K562 (cell line): ENCODE data around the gene S100A10. TPM values are rescaled to one million over a fixed set of nuclear protein-coding genes. Genes with fewer than 3 reads are reported as not detected.

Experiments used
- ATAC-seq: fragments of 200-7000 bp; cut with Tn5 transposase; 3 replicates; pipeline ENCODE4 v1.9.1; 2020; ENCODE audit warnings: moderate library complexity
- BruUV-seq: library from RNA; stranded (reverse); fragments of 400-500 nt; replicated peaks from 2 replicates; lab custom pipeline; 2021; lab: Mats Ljungman, UMichigan
- CTCF ChIA-PET: fragments of 300-600 bp; formaldehyde crosslinking; extraction: SDS; loops from one replicate; lab custom pipeline; 2021; ENCODE audit warnings: low intra/inter-chr PET ratio; lab: Yijun Ruan, JAX
- POLR2A ChIA-PET: fragments of 300-600, 350-650 bp; sonication (Branson Sonifier 250); formaldehyde crosslinking; extraction: SDS; loops from one replicate; lab custom pipeline; 2021; ENCODE audit warnings: antibody characterized with exemption, inconsistent platforms; lab: Yijun Ruan, JAX
- DNase-seq, 4 experiments: peaks; one replicate each; pipeline versions ENCODE4 v3.0.0 to v3.0.0-alpha.2; 2011 to 2018; ENCODE audit warnings: low spot score in 3 of 4, mixed read lengths in 3 of 4; ENCODE audit errors: extremely low read depth in 1 of 4
- FAIRE-seq: peaks from 2 replicates; lab custom pipeline; 2011; peaks lifted over from hg19 to GRCh38; lab: Jason Lieb, UNC
- H2AFZ ChIP-seq: 2 replicates; pipeline ENCODE4 v1.6.0; 2011; ENCODE audit warnings: low read depth, low read length, control low read depth, inconsistent platforms
- H3K27ac ChIP-seq: fragments of 200-600 bp; 3 replicates; pipeline ENCODE4 v1.8.0; 2011; ENCODE audit warnings: low read depth, mild to moderate bottlenecking, control low read depth, inconsistent platforms, low read length, moderate library complexity, mixed read lengths; ENCODE audit errors: extremely low read depth
- H3K27me3 ChIP-seq, 2 experiments: fragments of 300-600 bp in 1 of 2; 2 replicates in 1 of 2; 3 replicates in 1 of 2; pipeline versions ENCODE4 v1.6.0 to v1.8.0; 2011; ENCODE audit warnings: inconsistent platforms in 2 of 2, low read length in 2 of 2, mild to moderate bottlenecking in 1 of 2, mixed read lengths in 1 of 2, moderate library complexity in 1 of 2; ENCODE audit not compliant: control insufficient read depth in 2 of 2, insufficient read depth in 2 of 2
- H3K36me3 ChIP-seq: fragments of 300-600 bp; 3 replicates; pipeline ENCODE4 v1.8.0; 2011; ENCODE audit warnings: mild to moderate bottlenecking, low read length, inconsistent platforms; ENCODE audit not compliant: control insufficient read depth, insufficient read depth
- H3K4me1 ChIP-seq, 2 experiments: fragments of 200-600 bp in 1 of 2; replicated peaks in 1 of 2; 2 replicates in 1 of 2; 3 replicates in 1 of 2; pipeline versions ENCODE4 v1.5.1 to v1.8.0; 2011; ENCODE audit warnings: inconsistent platforms in 2 of 2, low read length in 2 of 2, mild to moderate bottlenecking in 1 of 2, mixed read lengths in 1 of 2, moderate library complexity in 1 of 2; ENCODE audit not compliant: control insufficient read depth in 2 of 2, insufficient read depth in 2 of 2
- H3K4me2 ChIP-seq: 2 replicates; pipeline ENCODE4 v1.6.1; 2011; ENCODE audit warnings: low read length, control low read depth, inconsistent platforms, mixed read lengths; ENCODE audit not compliant: insufficient read depth
- H3K4me3 ChIP-seq: fragments of 200-600 bp; sonication (generic), shearing (Covaris generic); 2 replicates; pipeline ENCODE4 v1.5.1; 2016; ENCODE audit warnings: control low read depth, inconsistent platforms
- H3K79me2 ChIP-seq: fragments of 200-600 bp; 3 replicates; pipeline ENCODE4 v1.8.0; 2011; ENCODE audit warnings: low read length, inconsistent platforms; ENCODE audit not compliant: control insufficient read depth, insufficient read depth
- H3K9ac ChIP-seq, 2 experiments: 2 replicates each; pipeline versions ENCODE4 v1.6.0 to v1.6.1; 2011; ENCODE audit warnings: low read depth in 2 of 2, low read length in 2 of 2, control low read depth in 1 of 2, inconsistent platforms in 1 of 2, mild to moderate bottlenecking in 1 of 2, mixed read lengths in 1 of 2; ENCODE audit not compliant: insufficient read depth in 1 of 2
- H3K9me1 ChIP-seq: one replicate; pipeline ENCODE4 v1.6.0; 2011; ENCODE audit warnings: inconsistent platforms, mild to moderate bottlenecking, low read length, moderate library complexity; ENCODE audit not compliant: control insufficient read depth, insufficient read depth
- H3K9me3 ChIP-seq: replicated peaks from 2 replicates; pipeline ENCODE4 v1.5.1; 2011; ENCODE audit warnings: low read depth, low read length, inconsistent platforms; ENCODE audit not compliant: control insufficient read depth, insufficient read depth
- H4K20me1 ChIP-seq: replicated peaks from 2 replicates; pipeline ENCODE4 v1.6.1; 2011; ENCODE audit warnings: low read length, inconsistent platforms, mixed read lengths; ENCODE audit not compliant: control insufficient read depth, insufficient read depth
- BRCA1 ChIP-seq, 2 experiments: fragments of 450-650 bp in 1 of 2; sonication (generic) in 1 of 2; formaldehyde crosslinking in 1 of 2; IDR thresholded peaks; 2 replicates each; pipeline versions ENCODE4 v1.5.0 to v1.6.1; 2017 to 2020; ENCODE audit warnings: mild to moderate bottlenecking in 1 of 2, missing genetic modification reagents in 1 of 2
- CHD2 ChIP-seq: IDR thresholded peaks from 2 replicates; pipeline ENCODE4 v1.6.1; 2011; ENCODE audit warnings: low read depth, low read length
- DMBX1 ChIP-seq: fragments of 250-450 bp; sonication (Bioruptor Pico); IDR thresholded peaks from 2 replicates; pipeline ENCODE4 v1.8.0; 2022; ENCODE audit warnings: inconsistent platforms, mild to moderate bottlenecking, moderate library complexity, borderline replicate concordance
- ELF1 ChIP-seq: fragments of 200-800 bp; sonication (Bioruptor generic); IDR thresholded peaks from 2 replicates; pipeline ENCODE4 v1.6.1; 2016; ENCODE audit warnings: missing genetic modification characterization, missing compliant biosample characterization
- EWSR1 ChIP-seq: fragments of 450-650 bp; IDR thresholded peaks from 2 replicates; pipeline ENCODE4 v1.6.1; 2018; ENCODE audit warnings: borderline replicate concordance, mild to moderate bottlenecking, low read depth, moderate library complexity; ENCODE audit not compliant: partially characterized antibody
- LARP7 ChIP-seq: fragments of 450-650 bp; IDR thresholded peaks from 2 replicates; pipeline ENCODE4 v1.6.1; 2016
- LEF1 ChIP-seq: fragments of 450-650 bp; IDR thresholded peaks from 2 replicates; pipeline ENCODE4 v1.6.1; 2016; ENCODE audit warnings: mild to moderate bottlenecking
- MTA2 ChIP-seq: fragments of 450-650 bp; IDR thresholded peaks from 2 replicates; pipeline ENCODE4 v1.6.1; 2016; ENCODE audit warnings: low read depth
- MTA3 ChIP-seq: fragments of 450-650 bp; formaldehyde crosslinking; IDR thresholded peaks from 2 replicates; pipeline ENCODE4 v1.6.1; 2017; ENCODE audit warnings: mild to moderate bottlenecking, borderline replicate concordance
- NCOA1 ChIP-seq: fragments of 450-650 bp; IDR thresholded peaks from 2 replicates; pipeline ENCODE4 v1.6.1; 2016; ENCODE audit warnings: low read depth
- NR2C2 ChIP-seq, 2 experiments: fragments of 200-800 bp in 1 of 2; sonication (Bioruptor generic) in 1 of 2; sonication (generic) in 1 of 2; formaldehyde crosslinking in 1 of 2; IDR thresholded peaks; 2 replicates each; pipeline versions ENCODE4 v1.6.1 to v1.8.0; 2016 to 2022; ENCODE audit warnings: mild to moderate bottlenecking in 1 of 2, missing compliant biosample characterization in 1 of 2, missing genetic modification characterization in 1 of 2, missing genetic modification reagents in 1 of 2
- PHB ChIP-seq: fragments of 250-450 bp; sonication (Bioruptor Pico); IDR thresholded peaks from 2 replicates; pipeline ENCODE4 v1.5.0; 2021
- PHF20 ChIP-seq: fragments of 450-650 bp; IDR thresholded peaks from 2 replicates; pipeline ENCODE4 v1.6.1; 2018; ENCODE audit not compliant: partially characterized antibody
- RBFOX2 ChIP-seq: fragments of 200-400 bp; formaldehyde crosslinking; IDR thresholded peaks from 2 replicates; pipeline ENCODE4 v1.6.1; 2017; ENCODE audit warnings: low read depth, mild to moderate bottlenecking, low read length, moderate library complexity
- SIN3A ChIP-seq, 2 experiments: fragments of 150-350 bp in 1 of 2; IDR thresholded peaks; 2 replicates each; pipeline ENCODE4 v1.6.1; 2011 to 2016; ENCODE audit warnings: borderline replicate concordance in 2 of 2, low read depth in 2 of 2, low read length in 2 of 2, mild to moderate bottlenecking in 2 of 2, moderate library complexity in 2 of 2; ENCODE audit not compliant: control insufficient read depth in 1 of 2
- SPI1 ChIP-seq: IDR thresholded peaks from 2 replicates; pipeline ENCODE4 v1.6.1; 2011; ENCODE audit warnings: low read depth, low read length, control low read depth, borderline replicate concordance
- SREBF1 ChIP-seq: fragments of 150-350 bp; IDR thresholded peaks from 2 replicates; pipeline ENCODE4 v1.6.1; 2014; ENCODE audit warnings: antibody characterized with exemption, low read depth, low read length, borderline replicate concordance
- TSC22D4 ChIP-seq: fragments of 450-650 bp; IDR thresholded peaks from 2 replicates; pipeline ENCODE4 v1.6.1; 2016; ENCODE audit warnings: missing genetic modification characterization, missing biosample characterization, control low read depth
- ZBTB2 ChIP-seq: fragments of 450-650 bp; IDR thresholded peaks from 2 replicates; pipeline ENCODE4 v1.6.1; 2016; ENCODE audit warnings: antibody characterized with exemption
- ZNF639 ChIP-seq, 2 experiments: fragments of 200-800 bp in 1 of 2; sonication (Bioruptor generic) in 1 of 2; sonication (generic) in 1 of 2; formaldehyde crosslinking in 1 of 2; IDR thresholded peaks in 1 of 2; conservative IDR thresholded peaks in 1 of 2; 2 replicates each; pipeline versions ENCODE4 v1.5.0 to v1.6.1; 2016 to 2020; ENCODE audit warnings: missing compliant biosample characterization in 1 of 2, missing genetic modification characterization in 1 of 2, missing genetic modification reagents in 1 of 2
- ZNF644 ChIP-seq: fragments of 200-800 bp; sonication (Bioruptor generic); IDR thresholded peaks from 2 replicates; pipeline ENCODE4 v1.6.1; 2016; ENCODE audit warnings: low read depth, missing genetic modification characterization, missing compliant biosample characterization
- WGBS: fragments of 100-300 bp; shearing (Covaris generic); methylation state at CpG from one replicate; pipeline ENCODE4 v1.1.6; 2016; ENCODE audit warnings: low coverage, mixed read lengths; ENCODE audit not compliant: insufficient coverage; ENCODE audit errors: missing lambda C conversion rate; 5-methylcytosine and 5-hydroxymethylcytosine counted together
- in situ Hi-C: fragments of 300-500 bp; cut with MboI; formaldehyde crosslinking; loops from 4 replicates; pipeline ENCODE4 v1.15.0; 2018; ENCODE audit warnings: inconsistent platforms, mixed read lengths
- intact Hi-C: fragments of 100-400 bp; cut with micrococcal nuclease; formaldehyde crosslinking; loops from 2 replicates; pipeline ENCODE4 v1.14.2; 2022
- polyA plus RNA-seq, 8 experiments: library from polyadenylated mRNA; depleted of rRNA in 4 of 8; stranded (reverse) in 5 of 8; unstranded in 3 of 8; fragments of >200 nt; fragmentation: Nextera tagmentation in 2 of 8; fragmentation: Illumina TruSeq in 1 of 8; extraction: Ambion mirVana in 2 of 8; extraction: Trizol in 1 of 8; gene quantifications; 2 replicates each; pipeline versions ENCODE4 v1.2.1 to v1.2.3, GENCODE V29; 2011 to 2014; ENCODE audit warnings: inconsistent platforms in 1 of 8, missing spikeins in 1 of 8
- total RNA-seq, 7 experiments: library from RNA; depleted of rRNA in 6 of 7; stranded (reverse); fragments of >200 nt in 6 of 7; fragmentation: Illumina TruSeq in 2 of 7; extraction: Trizol in 2 of 7; gene quantifications; 2 replicates each; pipeline versions ENCODE4 v1.2.1 to v1.2.3, GENCODE V29; 2011 to 2021; ENCODE audit warnings: low replicate concordance in 1 of 7

The S100A10 gene
- total and polyA plus RNA-seq, 9 of the 15 experiments (the other 6 are each of a cell fraction or from before 2014, with no cell fraction given): 0.32 to 1.6 (median 0.50) TPM; not detected in 3

GRCh38 chr1:152034324-152034653, 40.6 kb upstream of the S100A10 start:
- Histone ChIP-seq H3K9me1 (no peaks in the 10 kb centered on the region), H3K4me2 (peak overlapping the region; percentile 92), H2AFZ (peak overlapping the region; percentile 76), H3K27me3 (no peaks in the 10 kb centered on the region), H3K4me3 (peak overlapping the region; percentile 55; the same call in 1 of the 2 replicates), H3K4me1 (peaks cover 18 to 22% of the 10 kb centered on the region in 2 experiments), H3K79me2 (peaks cover 38% of the 10 kb centered on the region), H3K36me3 (peaks cover 35% of the 10 kb centered on the region), H3K9ac (peak overlapping the region; percentile 56 to 78; a peak in 3 of 4 replicates), H4K20me1 (no peaks in the 10 kb centered on the region), H3K27ac (peak overlapping the region; percentile 79), H3K9me3 (no peaks in the 10 kb centered on the region)
- POLR2A ChIA-PET: interaction anchor here (0.6 to 3.8 kb wide), 12 partner anchors 9 to 125 kb away, joined by 3 to 37 read pairs (median 4); no protein-coding TSS in a partner anchor
- DNase-seq (no peak), FAIRE-seq (no peak), ATAC-seq (peak; percentile 8)
- CTCF ChIA-PET: no interaction called here
- intact Hi-C loops: no loop called here
- in situ Hi-C loops: no loop called here
- BruUV-seq: no TSS peak
- 0% methylated on average over 1 of the region's 1 CpG for whole genome bisulfite sequencing
- no peak for TF ChIP-seq ZBTB2
- no peak for TF ChIP-seq MTA2
- TF ChIP-seq SPI1: 0 out of 2 replicates have a peak, but pooled peaks have one; percentile 24
- no peak for TF ChIP-seq CHD2
- no peak for TF ChIP-seq BRCA1 (IDR thresholded peaks at IDR 0.05)
- TF ChIP-seq BRCA1 (CRISPR knock-in tag; IDR thresholded peaks at IDR 0.05): no peak
- no peak for TF ChIP-seq DMBX1 (CRISPR knock-in tag)
- no peak for TF ChIP-seq NCOA1
- TF ChIP-seq ZNF639 (CRISPR knock-in tag; conservative IDR thresholded peaks at IDR 0.05 in 1 of 2, IDR thresholded peaks at IDR 0.05 in 1 of 2): 0 out of 4 replicates have a peak, but pooled peaks of 1 of the 2 experiments have one; percentile 11
- TF ChIP-seq SIN3A (IDR thresholded peaks at IDR 0.05; ENCODE audit: borderline replicate concordance in 2 of 2, control insufficient read depth in 1 of 2, low read depth in 2 of 2, low read length in 2 of 2): peak in 1 of 2 experiments; percentile 53; a peak in 1 of 4 replicates
- no peak for TF ChIP-seq EWSR1
- 0 out of 2 replicates have a peak, but pooled peaks have one; percentile 17 for TF ChIP-seq LARP7
- no peak for TF ChIP-seq LEF1
- TF ChIP-seq RBFOX2: no peak
- TF ChIP-seq PHF20: peak; percentile 36
- no peak for TF ChIP-seq NR2C2 (CRISPR knock-in tag; IDR thresholded peaks at IDR 0.05)
- 0 out of 2 replicates have a peak, but pooled peaks have one; percentile 48 for TF ChIP-seq NR2C2 (tag; IDR thresholded peaks at IDR 0.05)
- TF ChIP-seq ZNF644 (tag): no peak
- 0 out of 2 replicates have a peak, but pooled peaks have one; percentile 8 for TF ChIP-seq MTA3
- TF ChIP-seq PHB (CRISPR knock-in tag): no peak
- peak; percentile 89 for TF ChIP-seq ELF1 (tag)
- no peak for TF ChIP-seq TSC22D4 (tag)
- TF ChIP-seq SREBF1: no peak
